ENCODE measurements around the gene CDADC1.

- TF ChIP-seq CTCF (IDR thresholded peaks at IDR 0.05) (no peak), POLR2A (IDR thresholded peaks at IDR 0.05) (no peak)
These were observed 58.2 kb downstream of the CDADC1 start for GRCh38 chr13:49305792-49306425.

Data from esophagus squamous epithelium (tissue), 4 donors.